Activated CD8-positive, alpha-beta memory T cell treated with anti-CD3 and anti-CD28 coated beads for 24 hours (primary cell): Measurements from ENCODE around the gene RREB1.

Source experiments
- DNase-seq: peaks from one replicate; pipeline ENCODE4 v3.0.0-alpha.2; 2020

The RREB1 gene

DNA sequence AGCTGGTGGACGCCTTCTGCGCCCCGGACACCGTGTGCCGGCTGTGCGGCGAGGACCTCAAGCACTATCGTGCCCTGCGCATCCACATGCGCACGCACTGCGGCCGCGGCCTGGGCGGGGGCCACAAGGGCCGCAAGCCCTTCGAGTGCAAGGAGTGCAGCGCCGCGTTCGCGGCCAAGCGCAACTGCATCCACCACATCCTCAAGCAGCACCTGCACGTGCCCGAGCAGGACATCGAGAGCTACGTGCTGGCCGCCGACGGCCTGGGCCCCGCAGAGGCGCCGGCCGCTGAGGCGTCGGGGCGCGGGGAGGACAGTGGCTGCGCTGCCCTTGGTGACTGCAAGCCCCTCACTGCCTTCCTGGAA is 122.5 kb downstream of the RREB1 start:
- no peak for DNase-seq

DNA sequence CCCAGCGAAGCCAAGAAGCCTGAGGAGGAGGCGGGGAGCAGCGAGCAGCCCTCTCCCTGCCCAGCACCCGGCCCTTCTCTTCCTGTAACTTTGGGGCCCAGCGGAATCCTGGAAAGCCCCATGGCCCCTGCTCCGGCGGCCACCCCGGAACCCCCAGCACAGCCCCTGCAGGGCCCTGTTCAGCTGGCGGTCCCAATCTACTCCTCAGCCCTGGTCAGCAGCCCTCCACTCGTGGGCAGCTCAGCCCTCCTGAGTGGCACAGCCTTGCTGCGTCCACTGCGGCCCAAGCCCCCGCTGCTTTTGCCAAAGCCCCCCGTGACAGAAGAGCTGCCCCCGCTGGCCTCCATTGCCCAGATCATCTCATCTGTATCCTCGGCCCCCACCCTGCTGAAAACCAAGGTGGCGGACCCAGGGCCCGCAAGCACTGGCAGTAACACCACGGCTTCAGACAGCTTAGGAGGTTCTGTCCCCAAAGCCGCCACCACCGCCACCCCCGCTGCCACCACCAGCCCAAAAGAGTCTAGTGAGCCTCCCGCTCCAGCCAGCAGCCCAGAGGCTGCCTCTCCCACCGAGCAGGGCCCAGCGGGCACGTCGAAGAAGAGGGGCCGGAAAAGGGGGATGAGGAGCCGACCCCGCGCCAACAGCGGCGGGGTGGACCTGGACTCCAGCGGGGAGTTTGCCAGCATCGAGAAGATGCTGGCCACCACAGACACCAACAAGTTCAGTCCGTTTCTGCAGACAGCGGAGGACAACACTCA is 123.4 kb downstream of the RREB1 start:
- DNase-seq: no peak

DNA sequence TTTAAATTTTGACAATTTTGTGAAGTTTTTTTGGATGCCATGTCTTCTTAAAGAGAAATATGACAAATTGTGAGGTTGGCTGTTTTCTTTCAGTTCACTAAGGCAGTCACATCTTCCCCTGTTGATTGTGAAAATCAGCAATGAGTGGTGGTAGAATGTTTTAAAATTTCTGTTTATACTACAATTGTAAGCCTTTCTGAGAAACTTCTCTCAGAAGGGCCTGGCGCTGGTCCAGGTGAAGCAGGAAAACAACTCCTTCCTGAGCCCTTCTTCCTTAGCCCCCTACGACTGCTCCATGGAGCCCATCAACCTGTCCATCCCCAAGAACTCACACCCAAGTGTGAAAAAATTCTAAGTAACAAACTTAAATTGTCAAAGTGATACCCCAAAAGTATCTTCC is 124.6 kb downstream of the RREB1 start:
- DNase-seq: no peak

DNA sequence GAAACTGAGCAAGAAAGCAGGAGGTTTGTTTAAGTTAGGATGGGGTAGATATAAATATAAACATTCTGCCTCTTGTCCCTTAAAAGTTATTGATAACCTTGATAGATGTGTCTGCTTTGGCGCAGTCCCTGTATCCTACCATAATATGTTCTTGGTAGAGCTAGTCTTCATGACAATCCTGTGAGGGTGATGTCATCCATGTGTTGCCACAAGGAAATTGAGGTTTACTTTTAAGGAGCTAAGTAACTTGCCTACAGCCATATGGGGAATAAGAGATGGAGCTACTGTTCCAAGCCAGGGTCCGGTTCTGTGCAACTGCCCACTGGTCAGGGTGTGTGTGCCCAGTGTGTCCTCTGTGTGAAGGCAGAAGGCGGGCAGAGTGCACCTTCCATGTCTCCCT is 126.8 kb downstream of the RREB1 start:
- DNase-seq: no peak

DNA sequence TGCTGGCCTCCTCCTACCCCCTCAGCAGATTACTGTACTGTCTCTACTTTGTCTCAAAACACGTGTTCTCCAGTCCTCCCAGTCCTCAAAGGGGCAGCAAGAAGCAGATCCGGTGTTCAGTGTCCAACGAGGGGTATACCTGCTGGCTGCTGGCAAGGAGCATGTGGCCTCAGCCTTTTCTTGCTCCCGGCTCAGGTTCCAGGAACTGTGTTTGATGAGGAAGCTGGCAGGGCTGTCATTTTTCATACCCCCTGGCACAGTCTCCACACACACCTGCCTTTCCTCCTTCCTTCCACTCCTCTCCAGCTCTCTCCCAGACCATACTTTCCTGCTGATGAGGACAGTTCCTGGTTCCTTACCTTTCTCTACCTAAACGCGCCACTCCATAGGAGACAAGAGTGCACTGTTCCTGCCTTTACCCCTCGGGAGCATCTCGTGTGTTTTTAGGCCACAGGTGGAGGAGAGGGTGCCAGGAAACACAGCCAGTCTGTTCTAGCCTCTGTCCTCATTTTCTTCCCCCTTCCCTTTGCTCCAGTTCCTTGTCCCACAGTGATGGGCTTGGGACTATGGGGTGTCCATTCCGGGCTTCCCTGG is 128.0 kb downstream of the RREB1 start:
- DNase-seq: no peak

DNA sequence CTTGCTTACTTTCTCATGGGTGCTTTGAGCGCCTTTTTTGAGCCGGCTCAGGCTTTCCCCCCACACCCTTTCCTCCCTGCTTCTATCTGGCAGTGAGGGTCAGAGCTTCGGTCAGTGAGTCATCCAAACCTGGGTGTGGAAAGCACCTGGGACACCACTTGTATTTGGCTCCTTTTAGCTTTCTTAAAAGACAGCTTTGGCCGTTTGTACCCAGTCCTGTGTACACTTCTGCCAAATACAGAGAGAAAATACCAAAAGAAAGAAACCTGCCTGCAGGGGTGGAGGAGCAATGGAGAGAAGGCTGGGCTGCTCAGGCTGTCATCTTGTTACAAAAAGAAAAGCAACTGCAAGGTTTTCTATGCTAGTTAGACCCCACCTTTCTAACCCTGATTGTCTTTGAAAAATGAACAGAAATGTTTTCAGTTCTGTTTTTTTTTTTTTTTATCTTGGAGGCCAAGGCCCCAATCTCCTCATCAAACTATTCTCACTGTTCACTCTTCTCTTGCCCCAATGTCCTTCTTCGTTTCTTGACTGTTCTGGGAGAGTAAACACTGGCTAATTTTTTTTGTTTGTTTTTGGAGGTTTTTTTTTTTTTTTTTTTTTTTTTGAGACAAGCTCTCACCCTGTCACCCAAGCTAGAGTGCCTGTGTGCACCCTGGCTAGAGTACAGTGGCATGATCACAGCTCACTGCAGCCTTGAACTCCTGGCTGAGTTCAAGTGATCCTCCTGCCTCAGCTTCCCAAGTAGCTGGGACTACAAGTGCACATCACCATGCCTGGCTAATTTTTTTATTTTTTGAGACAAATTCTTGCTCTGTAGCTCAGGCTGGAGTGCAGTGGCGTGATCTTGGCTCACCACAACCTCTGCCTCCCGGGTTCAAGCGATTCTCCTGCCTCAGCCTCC is 128.8 kb downstream of the RREB1 start:
- DNase-seq: no peak

DNA sequence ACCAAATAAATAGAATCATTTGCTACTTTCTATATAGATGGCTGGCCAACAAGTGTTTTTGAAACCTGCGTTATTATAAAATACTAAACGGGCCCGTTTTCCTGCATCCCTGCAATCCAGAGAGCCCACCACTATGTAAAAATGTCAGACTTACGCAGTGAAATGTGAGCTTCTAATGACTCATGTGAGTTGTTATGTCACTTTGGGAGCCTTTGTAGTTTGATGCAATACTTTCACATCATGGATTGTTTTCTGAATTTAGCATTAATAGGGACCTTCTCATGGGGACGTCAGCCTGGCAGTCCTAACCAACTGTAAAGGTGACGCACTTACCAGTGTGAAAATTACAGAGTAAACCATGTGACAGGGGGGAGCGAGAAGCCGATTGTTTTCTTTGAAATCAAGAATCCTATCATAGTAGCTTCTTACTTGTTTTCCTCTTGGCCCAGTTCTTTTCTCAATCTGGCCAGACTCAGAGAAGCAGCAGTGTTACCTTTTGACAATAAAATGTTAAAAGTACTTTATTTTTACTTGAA is 130.0 kb downstream of the RREB1 start:
- no peak for DNase-seq

DNA sequence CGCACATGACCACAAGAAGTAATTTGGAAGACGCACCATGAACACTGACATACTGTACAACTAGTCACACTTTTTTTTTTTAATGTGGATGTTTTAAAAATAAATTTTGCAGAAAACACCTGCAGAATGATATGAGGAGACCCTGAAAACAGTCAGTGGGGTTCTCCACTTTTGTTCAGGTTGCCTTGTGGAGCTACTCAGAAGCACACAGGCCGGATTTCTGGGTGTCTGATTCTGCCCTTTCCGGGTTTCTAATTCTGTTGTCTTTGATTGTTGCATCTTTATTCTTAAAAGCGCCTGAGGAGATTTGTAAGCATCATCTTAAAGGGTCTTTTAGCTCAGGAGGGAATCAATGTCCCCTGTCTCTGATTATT is 130.8 kb downstream of the RREB1 start:
- DNase-seq: no peak

DNA sequence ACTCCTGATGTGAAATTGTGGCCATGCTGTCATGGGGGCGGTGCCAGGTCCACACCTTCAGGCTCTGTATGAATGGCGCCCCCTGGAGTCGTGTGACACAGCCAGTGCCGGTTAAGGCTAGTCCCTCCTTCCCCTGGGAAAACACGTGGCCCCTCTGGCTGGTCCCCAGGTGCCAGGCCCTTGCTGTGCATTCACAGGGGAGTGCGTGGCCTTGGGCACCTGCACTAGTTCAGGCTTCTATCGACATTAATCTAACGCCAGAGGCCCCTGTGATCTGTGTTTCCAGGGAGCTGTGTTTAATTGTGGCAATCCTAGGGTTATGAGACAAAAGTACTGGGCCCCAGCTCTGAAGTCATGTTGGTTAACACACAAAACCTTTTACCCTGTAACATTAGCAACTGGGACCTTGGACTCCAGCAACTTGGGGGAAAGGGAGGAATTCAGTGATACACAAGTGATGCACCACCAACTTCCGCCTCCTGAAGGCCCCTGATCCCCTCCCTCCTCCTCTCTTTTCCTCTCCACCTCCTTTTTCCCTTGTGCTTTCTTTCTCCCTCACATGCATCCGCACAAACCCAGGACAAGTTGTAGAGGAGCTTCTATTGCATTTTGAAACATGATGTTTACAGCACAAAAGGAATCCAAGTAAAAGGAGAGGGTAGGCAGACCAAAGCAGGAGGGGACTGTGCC is 131.3 kb downstream of the RREB1 start:
- peak; percentile 88 for DNase-seq

DNA sequence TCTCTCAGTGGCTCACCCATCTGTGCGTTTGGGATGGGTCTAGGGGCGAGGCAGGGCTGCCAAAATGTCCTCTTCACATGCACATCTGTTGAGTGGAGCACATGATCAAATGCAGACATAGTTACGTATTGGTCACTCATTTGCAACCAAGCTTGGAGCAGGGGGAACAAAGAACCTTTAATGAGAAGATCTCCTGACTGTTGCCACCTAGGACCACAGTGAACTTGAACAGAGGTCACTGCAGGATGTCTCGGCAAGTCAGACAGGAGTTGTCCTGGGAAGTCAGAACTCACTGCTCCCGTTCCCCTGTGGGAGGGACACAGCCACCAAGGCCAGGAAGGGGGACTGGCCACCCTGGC is 131.8 kb downstream of the RREB1 start:
- no peak for DNase-seq

DNA sequence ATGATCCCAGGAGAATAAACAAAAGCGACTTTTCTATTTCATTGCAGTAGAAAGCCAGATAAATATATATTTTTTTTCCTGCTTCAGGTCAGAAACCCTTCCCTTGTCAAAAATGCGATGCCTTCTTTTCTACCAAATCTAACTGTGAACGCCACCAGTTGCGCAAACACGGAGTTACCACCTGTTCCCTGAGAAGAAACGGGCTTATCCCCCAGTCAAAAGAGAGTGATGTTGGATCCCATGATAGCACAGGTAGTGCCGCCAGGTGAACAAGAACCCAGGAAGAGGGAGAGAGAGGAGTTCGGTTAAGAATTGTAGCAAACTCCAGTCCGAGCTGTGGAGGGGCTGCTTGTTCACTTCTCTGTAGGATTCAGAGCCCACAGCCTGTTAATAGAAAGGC is 132.6 kb downstream of the RREB1 start:
- DNase-seq: no peak

DNA sequence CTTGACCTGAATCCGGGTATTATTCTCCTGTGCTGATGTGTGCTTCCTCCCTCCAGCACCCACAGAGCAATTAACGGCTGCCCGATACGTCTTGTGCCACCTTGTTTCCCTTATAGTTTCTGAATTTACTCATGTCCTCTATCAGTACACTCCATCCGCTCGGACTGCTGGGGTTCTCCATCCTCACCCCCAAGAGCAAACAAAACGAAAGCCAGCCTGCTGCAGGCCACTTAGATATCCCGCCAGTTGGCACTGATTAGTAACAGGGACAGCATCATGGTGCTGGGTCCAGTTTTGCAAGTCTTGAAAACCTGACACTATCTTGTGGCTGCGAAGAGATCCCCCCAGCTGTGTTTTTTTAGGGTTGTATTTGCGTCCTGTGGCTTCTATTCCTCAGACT is 133.4 kb downstream of the RREB1 start:
- no peak for DNase-seq

DNA sequence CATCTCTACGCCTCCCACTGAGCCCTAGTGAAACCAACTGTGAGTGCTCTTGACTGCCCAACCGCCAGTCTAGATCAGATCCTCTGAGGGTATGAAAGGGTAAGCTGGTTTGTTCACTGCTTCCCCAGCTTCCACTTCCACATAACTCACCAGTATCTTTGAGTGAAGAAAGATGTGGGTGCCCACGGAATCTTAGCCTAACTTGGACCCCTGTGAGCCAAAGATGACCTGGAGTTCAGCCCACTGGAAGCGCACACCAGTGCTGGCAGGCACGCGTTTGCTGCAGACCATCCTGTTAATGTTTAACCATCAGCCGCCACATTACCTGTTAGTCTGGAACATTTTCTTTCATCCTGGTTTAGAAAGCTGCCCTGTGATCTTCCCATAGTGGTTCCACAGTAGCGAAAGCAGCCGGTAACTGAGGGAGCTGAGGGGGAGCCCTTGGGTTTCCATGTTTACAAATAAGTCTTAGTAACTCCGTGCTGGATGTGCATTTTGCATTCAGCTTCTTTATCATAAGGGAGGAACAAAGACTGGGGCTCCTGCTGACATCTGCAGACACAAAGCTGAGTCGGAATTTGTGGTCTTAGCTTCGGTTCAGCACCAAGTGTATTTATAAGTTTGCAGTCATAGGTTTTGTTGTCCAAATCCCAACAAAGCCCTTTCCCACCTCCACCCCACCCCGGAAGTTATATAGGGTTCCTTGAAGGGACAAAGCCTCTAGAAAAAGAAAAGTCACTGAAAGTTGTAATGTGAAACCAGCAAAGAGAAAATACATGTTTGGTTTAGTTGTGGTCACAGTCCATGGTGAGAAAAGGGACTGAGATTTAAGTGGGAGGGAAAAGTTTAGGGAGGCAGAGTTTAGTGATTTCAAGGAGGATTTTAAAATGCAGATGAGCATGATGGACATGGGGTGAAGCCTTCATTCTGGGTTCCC is 134.2 kb downstream of the RREB1 start:
- no peak for DNase-seq

DNA sequence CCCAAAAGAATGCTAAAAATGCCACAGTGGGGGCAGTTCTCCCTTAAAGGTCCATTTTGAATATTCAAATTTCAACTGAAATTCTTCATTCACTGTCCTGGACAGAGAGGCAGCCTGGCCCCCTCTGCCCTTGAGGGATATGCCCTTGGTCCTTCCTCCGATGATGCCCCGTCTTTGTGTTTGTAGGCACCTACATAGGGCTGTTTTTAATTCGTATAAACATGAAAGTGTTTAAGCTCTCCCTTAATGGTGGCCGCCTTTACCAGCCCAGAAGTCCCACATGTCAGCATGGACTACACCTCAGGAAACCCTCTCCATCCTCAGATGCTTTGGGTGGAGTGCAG is 135.0 kb downstream of the RREB1 start:
- DNase-seq: no peak

DNA sequence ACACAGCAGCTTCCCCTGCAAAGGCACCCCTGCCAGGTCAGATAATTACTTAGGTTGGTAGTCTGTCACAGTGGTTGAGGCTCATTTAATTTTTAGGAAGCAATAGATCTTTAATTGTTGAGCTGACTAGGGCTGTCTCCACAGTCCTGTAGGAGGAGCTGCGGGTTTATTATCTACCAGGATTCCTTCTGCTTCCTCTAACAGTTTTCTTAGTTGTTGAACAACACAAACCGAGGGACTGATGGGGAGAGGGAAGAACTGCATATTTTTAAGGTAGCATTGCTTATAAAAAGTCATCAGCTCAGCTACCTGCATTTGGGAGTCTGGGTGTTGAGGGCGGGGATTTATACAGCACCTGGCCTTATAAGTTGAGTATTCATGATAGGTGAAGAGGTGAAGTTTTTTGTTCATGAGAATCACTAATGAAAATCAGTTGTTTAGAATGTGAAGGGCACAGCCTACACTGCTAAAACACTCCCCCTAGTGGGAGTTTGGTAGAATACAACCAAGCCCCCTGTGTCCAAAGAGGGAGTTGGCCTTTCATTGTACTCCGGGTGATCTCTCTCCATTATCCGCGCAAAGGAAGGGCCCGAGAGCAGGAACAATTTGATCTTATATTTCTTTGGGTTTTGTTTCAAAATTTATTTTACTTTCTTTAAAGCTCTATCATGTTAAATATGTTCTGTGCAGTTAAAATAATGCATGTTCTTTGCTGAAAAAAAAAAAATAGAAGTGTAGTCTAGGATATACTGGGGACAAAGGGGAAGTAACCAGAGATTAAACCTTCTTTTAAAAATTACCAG is 135.6 kb downstream of the RREB1 start:
- peak; percentile 67 for DNase-seq

DNA sequence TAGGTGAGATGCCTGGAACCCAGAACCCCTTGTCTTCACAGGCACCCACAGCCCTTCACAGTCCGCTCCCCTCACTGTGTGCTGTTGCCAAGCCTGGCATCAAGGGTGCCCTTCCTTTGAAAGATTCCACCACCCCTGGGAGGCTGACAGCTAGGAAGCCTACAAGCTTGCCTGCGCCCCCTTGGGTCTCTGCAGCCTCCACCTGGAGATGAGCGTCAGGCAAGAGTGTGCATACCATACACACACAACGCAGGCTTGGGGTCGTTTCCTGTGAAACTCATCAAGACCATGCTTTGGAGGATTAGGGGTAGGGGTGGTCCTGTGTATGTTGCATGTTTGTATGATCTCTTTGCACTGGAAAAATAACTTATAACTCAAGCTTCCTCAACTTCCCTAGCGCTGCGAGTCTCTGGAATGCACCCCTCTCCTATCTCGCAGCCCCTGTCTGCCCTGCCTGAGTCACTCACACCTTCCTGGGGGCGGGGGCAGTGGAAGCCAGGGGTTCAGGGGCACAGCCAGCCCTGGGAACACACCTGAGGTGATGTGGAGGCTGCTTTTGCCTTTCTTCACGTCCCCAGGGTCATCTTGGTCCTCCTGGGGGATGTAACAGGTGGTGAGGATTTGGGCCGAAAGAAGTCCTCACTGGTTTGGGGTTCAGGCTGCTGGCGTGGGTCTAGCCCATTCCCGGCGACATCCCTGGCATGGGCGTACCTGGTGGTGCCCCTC is 138.1 kb downstream of the RREB1 start:
- DNase-seq: no peak

DNA sequence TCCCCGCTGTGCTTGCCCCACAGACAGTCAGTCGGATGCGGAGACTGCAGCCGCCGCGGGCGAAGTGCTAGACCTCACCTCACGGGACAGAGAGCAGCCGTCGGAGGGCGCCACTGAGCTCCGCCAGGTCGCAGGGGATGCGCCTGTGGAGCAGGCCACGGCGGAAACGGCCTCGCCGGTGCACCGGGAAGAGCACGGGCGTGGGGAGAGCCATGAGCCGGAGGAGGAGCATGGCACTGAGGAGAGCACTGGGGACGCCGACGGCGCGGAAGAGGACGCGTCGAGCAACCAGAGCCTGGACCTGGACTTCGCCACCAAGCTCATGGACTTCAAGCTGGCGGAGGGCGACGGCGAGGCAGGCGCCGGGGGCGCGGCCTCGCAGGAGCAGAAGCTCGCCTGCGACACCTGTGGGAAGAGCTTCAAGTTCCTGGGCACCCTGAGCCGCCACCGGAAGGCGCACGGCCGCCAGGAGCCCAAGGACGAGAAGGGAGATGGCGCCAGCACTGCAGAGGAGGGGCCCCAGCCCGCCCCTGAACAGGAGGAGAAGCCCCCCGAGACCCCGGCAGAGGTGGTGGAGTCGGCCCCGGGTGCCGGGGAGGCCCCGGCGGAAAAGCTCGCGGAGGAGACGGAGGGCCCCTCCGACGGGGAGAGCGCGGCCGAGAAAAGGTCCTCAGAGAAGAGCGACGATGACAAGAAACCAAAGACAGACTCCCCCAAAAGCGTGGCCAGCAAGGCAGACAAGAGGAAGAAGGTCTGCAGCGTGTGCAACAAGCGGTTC is 138.8 kb downstream of the RREB1 start:
- no peak for DNase-seq

DNA sequence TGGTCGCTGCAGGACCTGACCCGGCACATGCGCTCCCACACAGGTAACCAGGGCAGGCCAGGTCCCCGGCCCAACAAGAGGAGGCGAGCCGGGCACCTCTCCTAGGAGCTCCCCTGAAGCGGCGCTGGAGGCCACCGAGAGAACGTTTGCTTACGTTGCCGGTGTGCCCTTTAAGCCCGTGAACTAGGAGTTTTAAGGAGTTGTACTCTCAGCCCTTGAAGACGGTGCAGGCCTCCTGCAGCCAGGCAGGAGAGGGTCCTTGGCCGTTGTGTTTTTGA is 139.4 kb downstream of the RREB1 start:
- no peak for DNase-seq

DNA sequence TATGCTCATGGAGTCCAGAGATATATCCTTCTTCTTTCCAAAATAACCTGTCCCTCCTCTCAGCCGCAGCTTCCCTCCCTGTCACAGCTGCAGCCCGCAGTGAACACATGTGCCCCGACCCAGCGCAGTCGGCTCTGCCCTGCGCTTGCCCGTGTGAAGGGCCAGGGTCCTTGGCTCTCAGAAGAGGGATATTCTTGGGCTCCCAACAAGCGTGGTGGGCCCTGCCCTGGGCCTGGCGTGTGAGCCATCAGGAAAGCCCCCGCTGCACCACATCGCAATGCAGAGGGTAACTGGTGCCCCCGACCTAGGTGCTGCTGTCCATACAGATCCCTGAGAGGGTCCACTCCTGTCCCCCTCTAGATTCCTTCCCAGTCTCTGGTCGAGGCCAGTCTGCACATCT is 140.1 kb downstream of the RREB1 start:
- DNase-seq: no peak

DNA sequence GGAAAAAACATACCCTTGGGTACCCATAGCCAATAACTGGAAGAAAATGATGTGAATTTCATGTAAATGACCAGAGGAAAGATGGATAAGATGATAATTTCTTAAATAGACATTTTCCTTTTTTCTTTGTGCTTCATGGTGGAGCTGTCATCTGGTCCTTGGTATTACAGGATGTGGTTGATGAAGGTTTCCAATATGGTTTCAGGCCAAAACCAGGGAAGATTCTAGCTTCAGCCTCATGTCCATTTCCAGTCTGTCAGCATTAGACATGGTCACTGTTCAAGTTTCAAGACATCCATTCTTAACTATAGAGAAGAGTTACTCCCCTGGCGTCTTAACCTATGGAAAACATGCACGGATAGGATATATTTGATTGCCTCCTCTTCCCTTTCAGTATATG is 141.6 kb downstream of the RREB1 start:
- no peak for DNase-seq
